A549 (cell line): Measurements from ENCODE around the gene POC1B.

Experiments
- BHLHE40 ChIP-seq: IDR thresholded peaks from 2 replicates; pipeline ENCODE4 v1.6.1; 2012; ENCODE audit warnings: low read depth, low read length, inconsistent platforms
- CBX2 ChIP-seq: fragments of 200-600 bp; sonication (generic); IDR thresholded peaks from 2 replicates; pipeline ENCODE4 v1.6.1; 2016; ENCODE audit warnings: low read depth, mild to moderate bottlenecking, borderline replicate concordance
- CHD2 ChIP-seq: fragments of 150-350 bp; IDR thresholded peaks from 2 replicates; pipeline ENCODE4 v1.6.1; 2014; ENCODE audit warnings: low read length; ENCODE audit not compliant: partially characterized antibody
- HDAC2 ChIP-seq: fragments of 200-600 bp; sonication (generic); IDR thresholded peaks from 2 replicates; pipeline ENCODE4 v1.6.1; 2016
- JUN ChIP-seq, 2 experiments: fragments of >200 bp; sonication (Bioruptor Twin); formaldehyde crosslinking; IDR thresholded peaks; 2 replicates in 1 of 2; 3 replicates in 1 of 2; pipeline ENCODE4 v1.6.1; 2016 to 2017
- KDM1A ChIP-seq: fragments of 200-600 bp; sonication (generic); IDR thresholded peaks from 2 replicates; pipeline ENCODE4 v1.6.1; 2016; ENCODE audit warnings: low read depth, mild to moderate bottlenecking
- NFE2L2 ChIP-seq: fragments of 150-350 bp; conservative IDR thresholded peaks from 2 replicates; pipeline ENCODE4 v1.6.1; 2014; ENCODE audit warnings: low read length
- SMC3 ChIP-seq: fragments of >200 bp; sonication (Bioruptor Twin); formaldehyde crosslinking; IDR thresholded peaks from 3 replicates; pipeline ENCODE4 v1.6.1; 2018; ENCODE audit warnings: inconsistent platforms
- ZSCAN20 ChIP-seq: fragments of 250-450 bp; sonication (Bioruptor Pico); IDR thresholded peaks from 2 replicates; pipeline ENCODE4 v1.8.0; 2022; ENCODE audit warnings: mild to moderate bottlenecking, moderate library complexity
- TF ChIP-seq, protein P1 (sequence below): fragments of 200-600 bp; sonication (generic); IDR thresholded peaks from 2 replicates; pipeline ENCODE4 v1.6.1; 2016; ENCODE audit warnings: antibody characterized with exemption, mild to moderate bottlenecking, moderate library complexity
- TF ChIP-seq, protein P2 (sequence below): fragments of >200 bp; sonication (Bioruptor Twin); formaldehyde crosslinking; IDR thresholded peaks from 3 replicates; pipeline ENCODE4 v1.5.1; 2016
- TF ChIP-seq, protein P3 (sequence below): IDR thresholded peaks from 2 replicates; pipeline ENCODE4 v1.6.1; 2012
- TF ChIP-seq, protein P4 (sequence below): IDR thresholded peaks from 2 replicates; pipeline ENCODE4 v1.6.1; 2012

DNA sequence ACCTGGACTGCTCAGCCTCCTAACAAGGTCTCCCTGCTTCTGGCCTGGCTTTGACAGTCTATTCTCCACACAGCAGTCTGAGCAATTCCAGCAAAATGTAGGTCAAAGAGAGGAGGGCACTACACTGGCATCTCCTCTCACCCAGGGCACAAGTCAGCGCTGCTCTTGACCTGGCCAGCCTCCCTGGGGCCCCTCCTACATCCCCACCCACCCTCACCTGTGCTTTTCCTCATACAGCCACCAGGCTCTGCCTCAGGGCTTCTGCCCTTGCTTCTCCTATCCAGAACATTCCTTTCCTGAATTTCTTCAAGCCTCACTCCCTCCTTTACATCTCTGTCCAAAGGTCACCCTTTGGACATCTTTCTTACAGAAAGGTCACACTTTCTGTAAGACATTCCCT is 34.9 kb downstream of the POC1B start:
- TF ChIP-seq HDAC2 (no peak), NFE2L2 (no peak), JUN (IDR thresholded peaks at IDR 0.05) (no peak), CHD2 (no peak), CBX2 (no peak), BHLHE40 (no peak), KDM1A (no peak), SMC3 (no peak), ZSCAN20 (CRISPR knock-in tag) (no peak)
- TF ChIP-seq, protein P1, sequence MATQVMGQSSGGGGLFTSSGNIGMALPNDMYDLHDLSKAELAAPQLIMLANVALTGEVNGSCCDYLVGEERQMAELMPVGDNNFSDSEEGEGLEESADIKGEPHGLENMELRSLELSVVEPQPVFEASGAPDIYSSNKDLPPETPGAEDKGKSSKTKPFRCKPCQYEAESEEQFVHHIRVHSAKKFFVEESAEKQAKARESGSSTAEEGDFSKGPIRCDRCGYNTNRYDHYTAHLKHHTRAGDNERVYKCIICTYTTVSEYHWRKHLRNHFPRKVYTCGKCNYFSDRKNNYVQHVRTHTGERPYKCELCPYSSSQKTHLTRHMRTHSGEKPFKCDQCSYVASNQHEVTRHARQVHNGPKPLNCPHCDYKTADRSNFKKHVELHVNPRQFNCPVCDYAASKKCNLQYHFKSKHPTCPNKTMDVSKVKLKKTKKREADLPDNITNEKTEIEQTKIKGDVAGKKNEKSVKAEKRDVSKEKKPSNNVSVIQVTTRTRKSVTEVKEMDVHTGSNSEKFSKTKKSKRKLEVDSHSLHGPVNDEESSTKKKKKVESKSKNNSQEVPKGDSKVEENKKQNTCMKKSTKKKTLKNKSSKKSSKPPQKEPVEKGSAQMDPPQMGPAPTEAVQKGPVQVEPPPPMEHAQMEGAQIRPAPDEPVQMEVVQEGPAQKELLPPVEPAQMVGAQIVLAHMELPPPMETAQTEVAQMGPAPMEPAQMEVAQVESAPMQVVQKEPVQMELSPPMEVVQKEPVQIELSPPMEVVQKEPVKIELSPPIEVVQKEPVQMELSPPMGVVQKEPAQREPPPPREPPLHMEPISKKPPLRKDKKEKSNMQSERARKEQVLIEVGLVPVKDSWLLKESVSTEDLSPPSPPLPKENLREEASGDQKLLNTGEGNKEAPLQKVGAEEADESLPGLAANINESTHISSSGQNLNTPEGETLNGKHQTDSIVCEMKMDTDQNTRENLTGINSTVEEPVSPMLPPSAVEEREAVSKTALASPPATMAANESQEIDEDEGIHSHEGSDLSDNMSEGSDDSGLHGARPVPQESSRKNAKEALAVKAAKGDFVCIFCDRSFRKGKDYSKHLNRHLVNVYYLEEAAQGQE: no peak
- TF ChIP-seq, protein P2, sequence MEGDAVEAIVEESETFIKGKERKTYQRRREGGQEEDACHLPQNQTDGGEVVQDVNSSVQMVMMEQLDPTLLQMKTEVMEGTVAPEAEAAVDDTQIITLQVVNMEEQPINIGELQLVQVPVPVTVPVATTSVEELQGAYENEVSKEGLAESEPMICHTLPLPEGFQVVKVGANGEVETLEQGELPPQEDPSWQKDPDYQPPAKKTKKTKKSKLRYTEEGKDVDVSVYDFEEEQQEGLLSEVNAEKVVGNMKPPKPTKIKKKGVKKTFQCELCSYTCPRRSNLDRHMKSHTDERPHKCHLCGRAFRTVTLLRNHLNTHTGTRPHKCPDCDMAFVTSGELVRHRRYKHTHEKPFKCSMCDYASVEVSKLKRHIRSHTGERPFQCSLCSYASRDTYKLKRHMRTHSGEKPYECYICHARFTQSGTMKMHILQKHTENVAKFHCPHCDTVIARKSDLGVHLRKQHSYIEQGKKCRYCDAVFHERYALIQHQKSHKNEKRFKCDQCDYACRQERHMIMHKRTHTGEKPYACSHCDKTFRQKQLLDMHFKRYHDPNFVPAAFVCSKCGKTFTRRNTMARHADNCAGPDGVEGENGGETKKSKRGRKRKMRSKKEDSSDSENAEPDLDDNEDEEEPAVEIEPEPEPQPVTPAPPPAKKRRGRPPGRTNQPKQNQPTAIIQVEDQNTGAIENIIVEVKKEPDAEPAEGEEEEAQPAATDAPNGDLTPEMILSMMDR: no peak
- TF ChIP-seq, protein P3, sequence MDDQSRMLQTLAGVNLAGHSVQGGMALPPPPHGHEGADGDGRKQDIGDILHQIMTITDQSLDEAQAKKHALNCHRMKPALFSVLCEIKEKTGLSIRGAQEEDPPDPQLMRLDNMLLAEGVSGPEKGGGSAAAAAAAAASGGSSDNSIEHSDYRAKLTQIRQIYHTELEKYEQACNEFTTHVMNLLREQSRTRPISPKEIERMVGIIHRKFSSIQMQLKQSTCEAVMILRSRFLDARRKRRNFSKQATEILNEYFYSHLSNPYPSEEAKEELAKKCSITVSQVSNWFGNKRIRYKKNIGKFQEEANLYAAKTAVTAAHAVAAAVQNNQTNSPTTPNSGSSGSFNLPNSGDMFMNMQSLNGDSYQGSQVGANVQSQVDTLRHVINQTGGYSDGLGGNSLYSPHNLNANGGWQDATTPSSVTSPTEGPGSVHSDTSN: no peak
- TF ChIP-seq, protein P4, sequence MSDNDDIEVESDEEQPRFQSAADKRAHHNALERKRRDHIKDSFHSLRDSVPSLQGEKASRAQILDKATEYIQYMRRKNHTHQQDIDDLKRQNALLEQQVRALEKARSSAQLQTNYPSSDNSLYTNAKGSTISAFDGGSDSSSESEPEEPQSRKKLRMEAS: no peak
